GM12865 (cell line): ENCODE data around the gene SPATA31C1.

Experiments used
- DNase-seq: peaks from one replicate; pipeline ENCODE4 v3.0.0; 2010; ENCODE audit warnings: low read depth
- H3K4me3 ChIP-seq: 2 replicates; pipeline ENCODE4 v1.5.1; 2011; ENCODE audit warnings: mild to moderate bottlenecking, low read depth, low read length, control low read depth
- CTCF ChIP-seq: IDR thresholded peaks from 2 replicates; pipeline ENCODE4 v1.5.1; 2011; ENCODE audit warnings: low read length, control low read depth, low read depth, inconsistent platforms; ENCODE audit not compliant: insufficient read depth; ENCODE audit errors: missing control alignments

Gene SPATA31C1

DNA sequence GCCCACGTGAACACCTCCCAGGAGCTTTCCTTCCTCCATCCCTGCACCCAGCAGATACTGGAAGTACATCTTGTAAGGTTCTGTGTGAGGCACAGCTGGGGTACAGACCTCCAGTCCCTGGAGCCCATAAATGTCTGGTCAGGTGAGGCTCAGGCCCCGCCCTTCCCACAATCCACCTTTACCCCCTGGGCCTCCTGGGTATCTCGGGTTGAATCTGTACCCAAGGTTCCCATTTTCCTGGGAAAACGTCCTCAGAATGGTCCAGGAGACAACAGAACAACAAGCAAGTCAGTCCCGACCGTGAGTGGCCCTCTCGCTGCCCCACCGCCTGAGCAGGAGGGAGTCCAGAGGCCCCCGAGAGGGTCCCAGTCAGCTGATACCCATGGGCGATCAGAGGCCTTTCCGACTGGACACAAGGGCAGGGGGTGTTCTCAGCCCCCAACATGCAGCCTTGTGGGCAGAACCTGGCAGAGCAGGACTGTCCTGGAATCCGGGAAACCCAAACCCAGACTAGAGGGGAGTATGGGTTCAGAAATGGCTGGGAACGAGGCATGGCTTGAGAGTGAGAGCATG, 30.7 kb upstream of the SPATA31C1 start:
- H3K4me3 ChIP-seq: no peak overlapping the region
- no peak for TF ChIP-seq CTCF
- no peak for DNase-seq

DNA sequence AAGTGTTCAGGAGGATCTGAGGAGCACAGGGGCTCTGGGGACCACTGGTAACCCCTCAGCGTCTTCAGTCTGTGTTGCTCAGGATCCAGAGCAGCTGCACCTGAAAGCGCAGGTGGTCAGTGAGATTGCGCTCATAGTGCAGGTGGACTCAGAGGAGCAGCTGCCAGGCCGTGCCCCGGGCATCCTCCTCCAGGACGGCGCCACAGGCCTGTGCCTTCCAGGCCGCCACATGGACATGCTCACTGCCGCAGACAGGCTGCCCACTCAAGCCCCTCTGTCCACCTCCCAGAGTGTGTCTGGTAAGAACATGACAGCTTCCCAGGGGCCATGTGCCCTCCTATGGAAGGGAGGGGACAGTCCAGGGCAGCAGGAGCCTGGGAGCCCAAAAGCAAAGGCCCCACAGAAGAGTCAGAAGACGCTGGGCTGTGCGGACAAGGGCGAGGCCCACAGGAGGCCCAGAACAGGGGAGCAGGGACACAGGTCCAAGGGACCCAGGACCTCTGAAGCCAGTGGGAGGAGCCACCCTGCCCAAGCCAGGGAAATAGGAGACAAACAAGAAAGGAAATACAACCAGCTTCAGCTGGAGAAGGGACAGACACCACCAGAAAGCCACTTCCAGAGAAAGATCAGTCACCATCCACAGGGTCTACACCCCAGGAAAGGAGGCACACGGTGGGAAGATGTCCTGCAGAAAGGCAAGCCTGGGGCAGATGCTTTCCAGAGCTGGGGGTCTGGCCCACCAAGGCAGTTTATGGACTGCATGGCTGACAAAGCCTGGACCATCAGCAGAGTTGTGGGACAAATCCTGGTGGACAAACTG, 29.9 kb upstream of the SPATA31C1 start:
- DNase-seq: no peak
- no peak for TF ChIP-seq CTCF
- H3K4me3 ChIP-seq: no peak overlapping the region

- TF ChIP-seq CTCF: no peak
- no peak overlapping the region for H3K4me3 ChIP-seq
- no peak for DNase-seq
These were observed 29.3 kb upstream of the SPATA31C1 start for GRCh38 chr9:87888501-87888900.

GRCh38 chr9:87889065-87889881, 28.5 kb upstream of the SPATA31C1 start:
- no peak overlapping the region for H3K4me3 ChIP-seq
- TF ChIP-seq CTCF: no peak
- no peak for DNase-seq

DNA sequence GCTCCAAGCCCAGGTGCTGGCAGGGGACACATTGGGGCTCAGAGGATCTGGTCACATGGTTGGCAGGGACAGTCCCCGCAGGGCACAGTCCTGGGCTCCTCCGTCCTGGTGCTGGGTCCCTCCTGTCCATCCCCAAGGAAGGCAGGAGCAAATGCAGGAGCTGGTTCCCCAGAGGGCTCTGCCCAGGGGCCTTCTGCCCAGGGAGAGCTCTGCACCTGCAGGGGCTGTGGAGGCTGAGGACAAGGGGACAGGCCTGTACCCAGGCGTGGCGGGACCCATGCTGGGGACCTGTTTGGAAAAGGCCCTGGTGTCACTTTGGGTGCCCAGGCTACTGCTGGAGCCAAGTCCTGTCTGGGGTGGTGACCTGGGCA, 27.9 kb upstream of the SPATA31C1 start:
- H3K4me3 ChIP-seq: no peak overlapping the region
- no peak for DNase-seq
- no peak for TF ChIP-seq CTCF

DNA sequence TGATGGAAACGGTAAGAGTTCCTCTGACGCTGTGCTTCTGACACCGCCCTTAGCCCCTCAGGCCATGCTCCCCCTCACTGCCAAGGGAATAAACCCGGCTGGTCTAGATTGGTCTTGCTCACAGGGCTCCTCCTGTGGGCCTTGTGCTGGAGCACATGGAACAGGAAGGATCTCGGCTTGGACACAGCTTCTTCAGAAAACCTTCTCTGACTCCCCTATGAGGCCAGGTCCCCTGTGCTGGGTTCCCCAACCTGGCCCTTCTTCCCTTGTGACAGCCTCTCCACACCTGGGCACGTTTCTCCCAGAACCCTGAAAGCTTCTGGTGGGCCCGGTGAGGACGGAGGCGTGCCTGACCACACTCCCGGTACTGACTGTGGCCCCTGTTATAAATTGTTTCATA, 26.9 kb upstream of the SPATA31C1 start:
- DNase-seq: no peak
- TF ChIP-seq CTCF: no peak

More for the DNA sequence above, 26.9 kb upstream of the SPATA31C1 start:
- no peak overlapping the region for H3K4me3 ChIP-seq
